Mucosa of descending colon (tissue), 3 donors: ENCODE results near the gene KEL. TPM values are rescaled to one million over a fixed set of nuclear protein-coding genes. Genes with fewer than 3 reads are reported as not detected.

ENCODE experiments used
- ATAC-seq: fragments of 200-7000 bp; cut with Tn5 transposase; one replicate; pipeline ENCODE4 v1.9.1; 2020; ENCODE audit warnings: mild to moderate bottlenecking, moderate library complexity
- DNase-seq, 3 donors: peaks; one replicate each; pipeline ENCODE4 v3.0.0-alpha.2; 2020
- H3K36me3 ChIP-seq: fragments of 200-600 bp; one replicate; pipeline ENCODE4 v1.8.0; 2021; ENCODE audit warnings: low read depth, mild to moderate bottlenecking
- H3K4me1 ChIP-seq: fragments of 200-600 bp; one replicate; pipeline ENCODE4 v1.8.0; 2021; ENCODE audit warnings: low read depth, mild to moderate bottlenecking
- H3K4me3 ChIP-seq: fragments of 200-600 bp; one replicate; pipeline ENCODE4 v1.8.0; 2021; ENCODE audit warnings: mild to moderate bottlenecking
- H3K9me3 ChIP-seq: fragments of 200-600 bp; one replicate; pipeline ENCODE4 v1.8.0; 2021; ENCODE audit warnings: mild to moderate bottlenecking
- CTCF ChIP-seq: fragments of 200-600 bp; IDR thresholded peaks from one replicate; pipeline ENCODE4 v1.8.0; 2022; ENCODE audit warnings: antibody characterized with exemption, mild to moderate bottlenecking
- intact Hi-C, 2 donors: fragments of 100-400 bp; cut with DNase I in 1 of 2; cut with micrococcal nuclease in 1 of 2; formaldehyde crosslinking; loops; one replicate each; pipeline versions ENCODE4 v1.11.0 to v1.11.1; 2022; cut with DNase I, micrococcal nuclease
- total RNA-seq, 3 donors: library from RNA; stranded (reverse); fragmentation: NEBNext Ultra II Directional in 2 of 3; extraction: Animal tissue kit (Norgen Biotek cat#: 25700) in 2 of 3; gene quantifications; one replicate each; pipeline versions ENCODE4 v1.2.1 to v1.2.4, GENCODE V29; 2021 to 2023
- donor health status: DM: no; HTN: no; CAD: no; lungs with moderate emphysema.
- donor health status: DM: no; HTN: no; CAD: no.
- donor health status: DM: no; HTN: yes; CAD: no.

Gene KEL
- total RNA-seq, 3 donors from 2014 or later, result 0.55 TPM; not detected in 2

DNA sequence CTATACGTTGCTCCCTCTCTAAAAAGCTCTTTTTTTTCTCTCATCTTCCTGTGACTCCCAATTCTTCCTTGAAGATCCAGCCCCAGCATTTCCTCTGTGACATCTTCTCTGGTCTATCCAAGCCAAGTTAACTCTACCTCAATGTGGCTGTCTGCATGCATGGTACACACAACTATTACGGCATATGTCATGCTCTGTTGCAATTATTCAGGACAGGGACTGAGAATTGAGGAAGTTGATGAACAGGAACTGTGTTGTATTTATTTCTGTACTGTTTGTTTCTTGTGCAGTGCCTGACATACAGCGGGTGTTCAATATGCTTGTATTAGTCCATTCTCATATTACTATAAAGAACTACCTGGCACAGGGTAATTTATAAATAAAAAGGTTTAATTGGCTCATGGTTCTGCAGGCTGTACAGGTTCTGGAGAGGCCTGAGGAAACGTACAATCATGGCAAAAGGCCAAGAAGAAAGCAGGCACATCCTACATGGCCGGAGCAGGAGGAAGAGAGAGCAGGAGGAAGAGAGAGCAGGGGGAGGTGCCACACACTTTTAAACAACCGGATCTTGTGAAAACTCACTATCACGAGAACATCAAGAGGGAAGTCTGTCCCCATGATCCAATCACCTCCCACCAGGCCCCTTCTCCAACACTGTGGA lies 34.9 kb downstream of the KEL start:
- Histone ChIP-seq H3K4me1 (no peaks in the 10 kb centered on the region), H3K4me3 (no peak overlapping the region), H3K36me3 (no peaks in the 10 kb centered on the region), H3K9me3 (no peaks in the 10 kb centered on the region)
- intact Hi-C loops, result no loop called here
- ATAC-seq (peak; percentile 41), DNase-seq (no peak)
- no peak for TF ChIP-seq CTCF

DNA sequence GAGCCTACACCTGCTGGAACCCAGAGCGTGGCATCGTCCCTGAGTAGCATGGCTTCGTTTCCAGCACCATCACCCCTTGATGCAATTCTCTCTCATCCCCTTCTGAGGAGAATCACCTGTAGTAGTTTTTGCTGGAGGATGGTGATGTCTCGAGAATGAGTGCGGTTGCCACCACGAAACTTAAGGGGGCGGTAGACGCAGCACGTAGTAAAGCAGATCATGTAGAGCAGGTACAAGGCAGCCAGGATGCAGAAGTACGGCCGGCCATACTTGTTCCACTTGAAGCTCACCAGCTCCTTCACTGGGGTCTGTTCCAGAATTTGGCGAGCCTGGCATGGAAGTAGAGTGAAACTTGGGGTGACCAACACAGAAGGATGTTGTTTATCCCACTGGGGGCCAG lies 36.8 kb downstream of the KEL start:
- no peaks in the 10 kb centered on the region for H3K36me3 ChIP-seq
- ATAC-seq (no peak), DNase-seq (no peak)
- TF ChIP-seq CTCF, result no peak
- intact Hi-C loops, result no loop called here
- H3K4me3 ChIP-seq, result no peak overlapping the region
- no peaks in the 10 kb centered on the region for H3K4me1 ChIP-seq
- no peaks in the 10 kb centered on the region for H3K9me3 ChIP-seq

- H3K4me3 ChIP-seq, result no peak overlapping the region
- no peaks in the 10 kb centered on the region for H3K36me3 ChIP-seq
- intact Hi-C loops, result no loop called here
- DNase-seq (no peak), ATAC-seq (no peak)
- TF ChIP-seq CTCF, result no peak
- no peaks in the 10 kb centered on the region for H3K9me3 ChIP-seq
- no peaks in the 10 kb centered on the region for H3K4me1 ChIP-seq
Measured at GRCh38 chr7:142923391-142923790, 38.8 kb downstream of the KEL start.

GRCh38 chr7:142919656-142920055 lies 42.5 kb downstream of the KEL start:
- no peak for DNase-seq
- no peak for TF ChIP-seq CTCF
- H3K4me1 ChIP-seq, result no peaks in the 10 kb centered on the region
- H3K36me3 ChIP-seq, result no peaks in the 10 kb centered on the region
- ATAC-seq, result no peak
- H3K4me3 ChIP-seq, result no peak overlapping the region
- intact Hi-C loops, result no loop called here
- no peaks in the 10 kb centered on the region for H3K9me3 ChIP-seq

GRCh38 chr7:142918901-142919300 lies 43.3 kb downstream of the KEL start:
- intact Hi-C loops, result no loop called here
- no peak for ATAC-seq
- H3K4me3 ChIP-seq, result no peak overlapping the region
- no peaks in the 10 kb centered on the region for H3K9me3 ChIP-seq
- H3K36me3 ChIP-seq, result no peaks in the 10 kb centered on the region
- no peaks in the 10 kb centered on the region for H3K4me1 ChIP-seq
- no peak for DNase-seq
- TF ChIP-seq CTCF, result no peak

GRCh38 chr7:142917447-142917846 lies 44.7 kb downstream of the KEL start:
- Histone ChIP-seq H3K4me1 (no peaks in the 10 kb centered on the region), H3K9me3 (no peaks in the 10 kb centered on the region), H3K4me3 (no peak overlapping the region), H3K36me3 (no peaks in the 10 kb centered on the region)
- TF ChIP-seq CTCF, result no peak
- ATAC-seq, result no peak
- intact Hi-C loops, result no loop called here
- DNase-seq, result no peak
